ENCODE data around the gene LNPK.
"Not testable (repeated sequence)": the region's sequence is repeated elsewhere in the genome, so short reads cannot be mapped to it uniquely, and the experiment has no call there.

The LNPK gene

GRCh38 chr2:175904035-175904434 lies 98.0 kb downstream of the LNPK start:
- DNase-seq (ENCODE audit: low read depth in 2 of 2), result no peak

GRCh38 chr2:175903384-175903936 lies 98.6 kb downstream of the LNPK start:
- no peak for DNase-seq (ENCODE audit: low read depth in 2 of 2)

GRCh38 chr2:175895957-175896356 lies 106.1 kb downstream of the LNPK start:
- DNase-seq (ENCODE audit: low read depth in 2 of 2), result not testable (repeated sequence)

- DNase-seq (ENCODE audit: low read depth in 2 of 2), result no peak
These were observed 110.0 kb downstream of the LNPK start for GRCh38 chr2:175892046-175892445.

- DNase-seq (ENCODE audit: low read depth in 2 of 2), result no peak
These were observed 111.3 kb downstream of the LNPK start for GRCh38 chr2:175890636-175891242.

- no peak for DNase-seq (ENCODE audit: low read depth in 2 of 2)
These were observed 112.3 kb downstream of the LNPK start for GRCh38 chr2:175889701-175890302.

GRCh38 chr2:175887776-175888175 lies 114.3 kb downstream of the LNPK start:
- DNase-seq (ENCODE audit: low read depth in 2 of 2), result no peak

- no peak for DNase-seq (ENCODE audit: low read depth in 2 of 2)
These were observed 117.2 kb downstream of the LNPK start for GRCh38 chr2:175884697-175885393.

- no peak for DNase-seq (ENCODE audit: low read depth in 2 of 2)
These were observed 118.4 kb downstream of the LNPK start for GRCh38 chr2:175883586-175884194.

- DNase-seq (ENCODE audit: low read depth in 2 of 2), result no peak
These were observed 122.4 kb downstream of the LNPK start for GRCh38 chr2:175879679-175880078.

GRCh38 chr2:175877845-175878544 lies 124.1 kb downstream of the LNPK start:
- DNase-seq (ENCODE audit: low read depth in 2 of 2), result no peak

GRCh38 chr2:175874291-175874690 lies 127.8 kb downstream of the LNPK start:
- no peak for DNase-seq (ENCODE audit: low read depth in 2 of 2)
